SK-N-SH treated with all-trans-retinoic acid at 6 μM for 48 hours (cell line): ENCODE measurements around the gene SULT1A2.

Source experiments
- PATZ1 ChIP-seq: fragments of 250-450 bp; sonication (Bioruptor Pico); IDR thresholded peaks from 2 replicates; pipeline ENCODE4 v1.8.0; 2020; ENCODE audit warnings: mild to moderate bottlenecking, moderate library complexity, borderline replicate concordance
- ZFP30 ChIP-seq: fragments of 450-650 bp; formaldehyde crosslinking; IDR thresholded peaks from 2 replicates; pipeline ENCODE4 v1.5.0; 2022; ENCODE audit warnings: mild to moderate bottlenecking, moderate library complexity
- ZNF8 ChIP-seq: fragments of 450-650 bp; formaldehyde crosslinking; IDR thresholded peaks from 2 replicates; pipeline ENCODE4 v1.5.0; 2020; ENCODE audit warnings: mild to moderate bottlenecking, moderate library complexity

GRCh38 chr16:28585674-28586073, 11.2 kb downstream of the SULT1A2 start:
- TF ChIP-seq ZNF8: no peak
- no peak for TF ChIP-seq ZFP30 (CRISPR knock-in tag)
- TF ChIP-seq PATZ1: no peak
